Measurements from ENCODE around the gene EMX2. TPM values are rescaled to one million over a fixed set of nuclear protein-coding genes. Genes with fewer than 3 reads are reported as not detected.

The EMX2 gene
- total RNA-seq, 8 experiments from 2014 or later, result 0.05 to 14.8 (median 0.86) TPM

GRCh38 chr10:117540640-117541404 is 1.7 kb upstream of the EMX2 start:
- H3K4me3 ChIP-seq, result no peak overlapping the region
- WGBS, 10 experiments, result 2 to 30% (median 10%) methylated on average over 1 to 10 of the region's 14 CpGs
- H3K27ac ChIP-seq, result no peak overlapping the region
- H3K4me1 ChIP-seq (replicated peaks in 1 of 2), result peaks cover 8 to 12% of the 10 kb centered on the region in 2 donors
- ATAC-seq (replicated peaks in 6 of 8), result no peak
- in situ Hi-C loops (cut with MboI; ENCODE audit: low pct_unique_long_range_greater_than_20kb in 2 of 9, low sequenced_read_pairs in 9 of 9, unreplicated experiment in 9 of 9), result loop anchor here in 8 of 9 experiments (10.0 to 25.0 kb wide), 3 partner anchors 696 to 921 kb away; no protein-coding TSS in a partner anchor

GRCh38 chr10:117541405-117541908 is 1.1 kb upstream of the EMX2 start:
- Histone ChIP-seq H3K4me1 (replicated peaks in 1 of 2) (peaks cover 8 to 12% of the 10 kb centered on the region in 2 donors), H3K4me3 (no peak overlapping the region), H3K27ac (no peak overlapping the region)
- ATAC-seq (replicated peaks in 6 of 8), result peak in 3 of 8 experiments; percentile 2 to 23 (median 17)
- 0 to 8% (median 3%) methylated on average over 2 to 26 of the region's 32 CpGs; no CpG with 5 or more reads in 1 of the 10 experiments for WGBS, 10 experiments
- in situ Hi-C loops (cut with MboI; ENCODE audit: low pct_unique_long_range_greater_than_20kb in 2 of 9, low sequenced_read_pairs in 9 of 9, unreplicated experiment in 9 of 9), result loop anchor here in 8 of 9 experiments (10.0 to 25.0 kb wide), 3 partner anchors 696 to 921 kb away; no protein-coding TSS in a partner anchor

GRCh38 chr10:117541909-117542705 is 439 bp upstream of the EMX2 start:
- WGBS, 10 experiments, result 0 to 9% (median 1%) methylated on average over 3 to 17 of the region's 62 CpGs; no CpG with 5 or more reads in 2 of the 10 experiments
- Histone ChIP-seq H3K27ac (no peak overlapping the region), H3K4me1 (replicated peaks in 1 of 2) (peaks cover 8 to 12% of the 10 kb centered on the region in 2 donors), H3K4me3 (peak overlapping the region in 3 of 5 donors; percentile 1 to 15 (median 12))
- in situ Hi-C loops (cut with MboI; ENCODE audit: low pct_unique_long_range_greater_than_20kb in 2 of 9, low sequenced_read_pairs in 9 of 9, unreplicated experiment in 9 of 9), result loop anchor here in 8 of 9 experiments (10.0 to 25.0 kb wide), 3 partner anchors 695 to 920 kb away; no protein-coding TSS in a partner anchor
- ATAC-seq (replicated peaks in 6 of 8), result peak; percentile 32 to 62 (median 46)

DNA sequence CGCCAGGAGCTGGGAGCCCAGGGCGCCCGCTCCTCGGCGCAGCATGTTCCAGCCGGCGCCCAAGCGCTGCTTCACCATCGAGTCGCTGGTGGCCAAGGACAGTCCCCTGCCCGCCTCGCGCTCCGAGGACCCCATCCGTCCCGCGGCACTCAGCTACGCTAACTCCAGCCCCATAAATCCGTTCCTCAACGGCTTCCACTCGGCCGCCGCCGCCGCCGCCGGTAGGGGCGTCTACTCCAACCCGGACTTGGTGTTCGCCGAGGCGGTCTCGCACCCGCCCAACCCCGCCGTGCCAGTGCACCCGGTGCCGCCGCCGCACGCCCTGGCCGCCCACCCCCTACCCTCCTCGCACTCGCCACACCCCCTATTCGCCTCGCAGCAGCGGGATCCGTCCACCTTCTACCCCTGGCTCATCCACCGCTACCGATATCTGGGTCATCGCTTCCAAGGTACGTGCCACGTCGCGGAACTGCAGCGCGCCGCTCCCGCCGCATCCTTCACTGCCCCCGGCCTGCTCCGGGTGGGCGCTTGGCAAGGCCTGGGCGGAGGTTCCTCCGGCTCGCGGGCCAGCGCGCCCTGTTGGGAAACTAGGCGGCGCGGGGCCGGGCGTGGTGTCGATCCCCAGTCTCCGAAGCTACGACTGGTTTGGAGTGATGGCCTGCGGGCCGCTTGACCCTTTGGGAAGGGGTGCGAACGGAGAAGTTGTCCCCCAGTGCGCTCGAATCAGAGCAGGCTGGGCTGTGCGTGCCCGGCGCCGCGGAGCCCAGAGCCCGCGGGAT is 868 bp downstream of the EMX2 start:
- peak; percentile 1 to 55 (median 40) for ATAC-seq (replicated peaks in 6 of 8)
- peak overlapping the region in 2 of 5 donors; percentile 17 to 20 for H3K4me3 ChIP-seq
- H3K27ac ChIP-seq, result no peak overlapping the region
- in situ Hi-C loops (cut with MboI; ENCODE audit: low pct_unique_long_range_greater_than_20kb in 2 of 9, low sequenced_read_pairs in 9 of 9, unreplicated experiment in 9 of 9), result loop anchor here in 8 of 9 experiments (10.0 to 25.0 kb wide), 3 partner anchors 694 to 919 kb away; no protein-coding TSS in a partner anchor
- 0 to 3% methylated on average over 6 to 16 of the region's 90 CpGs; no CpG with 5 or more reads in 8 of the 10 experiments for WGBS, 10 experiments
- peaks cover 8 to 12% of the 10 kb centered on the region in 2 donors for H3K4me1 ChIP-seq (replicated peaks in 1 of 2)

- no peak overlapping the region for H3K27ac ChIP-seq
- H3K4me3 ChIP-seq, result no peak overlapping the region
- WGBS, 10 experiments, result 0 to 2% (median 1%) methylated on average over 6 to 24 of the region's 41 CpGs
- peaks cover 8 to 12% of the 10 kb centered on the region in 2 donors for H3K4me1 ChIP-seq (replicated peaks in 1 of 2)
- peak in 2 of 8 experiments; percentile 18 to 20 for ATAC-seq (replicated peaks in 6 of 8)
- in situ Hi-C loops (cut with MboI; ENCODE audit: low pct_unique_long_range_greater_than_20kb in 2 of 9, low sequenced_read_pairs in 9 of 9, unreplicated experiment in 9 of 9), result loop anchor here in 8 of 9 experiments (10.0 to 25.0 kb wide), 3 partner anchors 693 to 918 kb away; no protein-coding TSS in a partner anchor
Observed at GRCh38 chr10:117544004-117544701, 1.6 kb downstream of the EMX2 start.

DNA sequence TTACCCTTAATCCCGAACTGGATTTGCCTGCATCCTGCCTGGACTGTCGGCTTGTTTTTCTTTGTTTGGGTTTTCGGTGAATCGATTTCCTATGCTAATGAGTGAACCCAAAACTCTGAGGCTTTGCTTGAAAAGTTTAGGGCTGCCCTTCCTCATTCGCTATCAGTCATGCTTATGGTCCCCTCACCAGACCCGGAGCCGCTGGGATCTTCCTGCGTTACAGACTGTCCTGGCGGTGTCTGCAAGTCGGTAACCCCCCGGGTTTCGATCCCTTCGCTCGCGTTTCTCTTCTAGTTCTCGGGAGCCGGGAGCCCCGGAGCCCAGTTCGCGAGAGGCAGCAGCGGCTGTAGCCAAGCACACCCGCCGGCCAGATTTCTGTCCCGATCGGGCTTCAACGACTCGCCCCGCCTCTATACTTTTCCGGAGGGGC is 2.2 kb downstream of the EMX2 start:
- Histone ChIP-seq H3K4me3 (no peak overlapping the region), H3K27ac (no peak overlapping the region), H3K4me1 (replicated peaks in 1 of 2) (peaks cover 8 to 12% of the 10 kb centered on the region in 2 donors)
- 0 to 3% (median 0%) methylated on average over 1 to 28 of the region's 29 CpGs for WGBS, 10 experiments
- no peak for ATAC-seq (replicated peaks in 6 of 8)
- in situ Hi-C loops (cut with MboI; ENCODE audit: low pct_unique_long_range_greater_than_20kb in 2 of 9, low sequenced_read_pairs in 9 of 9, unreplicated experiment in 9 of 9), result loop anchor here in 8 of 9 experiments (10.0 to 25.0 kb wide), 3 partner anchors 693 to 918 kb away; no protein-coding TSS in a partner anchor

- in situ Hi-C loops (cut with MboI; ENCODE audit: low pct_unique_long_range_greater_than_20kb in 2 of 9, low sequenced_read_pairs in 9 of 9, unreplicated experiment in 9 of 9), result loop anchor here in 8 of 9 experiments (10.0 to 25.0 kb wide), 3 partner anchors 692 to 917 kb away; no protein-coding TSS in a partner anchor
- ATAC-seq (replicated peaks in 6 of 8), result peak in 2 of 8 experiments; percentile 2 to 3
- Histone ChIP-seq H3K4me3 (no peak overlapping the region), H3K27ac (no peak overlapping the region), H3K4me1 (replicated peaks in 1 of 2) (peaks cover 8 to 12% of the 10 kb centered on the region in 2 donors)
- 0 to 18% (median 0%) methylated on average over 2 to 15 of the region's 67 CpGs; no CpG with 5 or more reads in 4 of the 10 experiments for WGBS, 10 experiments
Observed at GRCh38 chr10:117545141-117546019, 2.8 kb downstream of the EMX2 start.

GRCh38 chr10:117546020-117546580 is 3.6 kb downstream of the EMX2 start:
- Histone ChIP-seq H3K4me1 (replicated peaks in 1 of 2) (peaks cover 8 to 12% of the 10 kb centered on the region in 2 donors), H3K4me3 (no peak overlapping the region), H3K27ac (no peak overlapping the region)
- 3 to 33% (median 8%) methylated on average over 1 to 11 of the region's 16 CpGs; no CpG with 5 or more reads in 4 of the 10 experiments for WGBS, 10 experiments
- ATAC-seq (replicated peaks in 6 of 8), result no peak
- in situ Hi-C loops (cut with MboI; ENCODE audit: low pct_unique_long_range_greater_than_20kb in 2 of 9, low sequenced_read_pairs in 9 of 9, unreplicated experiment in 9 of 9), result loop anchor here in 8 of 9 experiments (10.0 to 25.0 kb wide), 3 partner anchors 691 to 916 kb away; no protein-coding TSS in a partner anchor

DNA sequence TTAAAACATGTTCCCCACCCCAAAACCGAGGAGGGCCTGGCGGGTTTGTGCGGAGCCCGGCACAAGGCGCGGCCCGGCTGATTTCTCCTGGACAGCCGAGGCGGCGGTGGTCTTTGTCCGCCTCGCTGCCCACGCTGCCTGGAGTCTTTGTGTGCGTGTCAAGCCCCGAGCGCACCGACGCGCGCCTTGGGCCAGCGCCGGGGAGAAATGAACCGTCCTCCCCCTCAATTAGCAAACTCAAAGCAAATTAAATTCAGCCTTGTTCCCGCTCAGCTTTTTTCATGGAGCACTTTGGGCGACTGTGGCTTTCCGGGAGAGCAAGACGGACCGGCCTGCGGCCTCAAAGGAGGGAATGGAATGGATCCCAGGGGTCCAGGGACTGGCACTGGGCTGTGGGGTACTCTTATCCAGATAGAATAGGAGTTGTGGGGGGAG is 4.1 kb downstream of the EMX2 start:
- 0 to 21% (median 4%) methylated on average over 3 to 22 of the region's 29 CpGs; no CpG with 5 or more reads in 4 of the 10 experiments for WGBS, 10 experiments
- Histone ChIP-seq H3K27ac (no peak overlapping the region), H3K4me1 (replicated peaks in 1 of 2) (peaks cover 8 to 12% of the 10 kb centered on the region in 2 donors), H3K4me3 (no peak overlapping the region)
- ATAC-seq (replicated peaks in 6 of 8), result no peak
- in situ Hi-C loops (cut with MboI; ENCODE audit: low pct_unique_long_range_greater_than_20kb in 2 of 9, low sequenced_read_pairs in 9 of 9, unreplicated experiment in 9 of 9), result loop anchor here in 8 of 9 experiments (10.0 to 25.0 kb wide), 3 partner anchors 691 to 916 kb away; no protein-coding TSS in a partner anchor

- Histone ChIP-seq H3K4me1 (replicated peaks in 1 of 2) (peaks cover 5 to 10% of the 10 kb centered on the region in 2 donors), H3K27ac (no peak overlapping the region), H3K4me3 (no peak overlapping the region)
- no peak for ATAC-seq (replicated peaks in 6 of 8)
- 0 to 40% (median 11%) methylated on average over 2 to 9 of the region's 20 CpGs; no CpG with 5 or more reads in 4 of the 10 experiments for WGBS, 10 experiments
- in situ Hi-C loops (cut with MboI; ENCODE audit: low pct_unique_long_range_greater_than_20kb in 2 of 9, low sequenced_read_pairs in 9 of 9, unreplicated experiment in 9 of 9), result loop anchor here in 8 of 9 experiments (10.0 to 25.0 kb wide), 3 partner anchors 690 to 915 kb away; no protein-coding TSS in a partner anchor
Observed at GRCh38 chr10:117547016-117547715, 4.6 kb downstream of the EMX2 start.
